ENCODE measurements around the gene ATP8A1.

The ATP8A1 gene

DNA sequence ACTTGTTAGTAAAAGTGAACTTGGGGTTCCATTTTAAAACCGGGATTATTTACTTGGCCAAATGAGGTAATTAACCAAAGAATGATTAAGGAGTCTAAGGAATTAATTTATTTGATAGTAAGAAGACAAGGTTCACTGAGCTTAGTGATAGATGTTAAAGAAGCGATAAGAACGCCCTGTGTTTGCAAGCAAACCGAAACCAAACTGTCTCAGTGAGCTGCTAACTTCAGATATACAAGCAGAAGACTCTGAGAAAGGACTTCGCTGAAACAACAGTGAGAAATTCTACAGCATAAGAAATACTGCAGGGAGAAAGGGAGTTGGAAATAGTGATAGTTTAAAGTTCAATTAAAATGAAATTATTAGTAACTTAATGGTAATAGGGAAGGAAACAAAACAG, 297.2 kb downstream of the ATP8A1 start:
- TF ChIP-seq MYC (IDR thresholded peaks at IDR 0.05; ENCODE audit: low read depth, low read length) = no peak
- TF ChIP-seq POLR2A (IDR thresholded peaks at IDR 0.05; ENCODE audit: extremely low read depth, insufficient read length) = no peak
- TF ChIP-seq CTCF (IDR thresholded peaks at IDR 0.05; ENCODE audit: low read depth, low read length) = no peak
- TF ChIP-seq, protein P1, sequence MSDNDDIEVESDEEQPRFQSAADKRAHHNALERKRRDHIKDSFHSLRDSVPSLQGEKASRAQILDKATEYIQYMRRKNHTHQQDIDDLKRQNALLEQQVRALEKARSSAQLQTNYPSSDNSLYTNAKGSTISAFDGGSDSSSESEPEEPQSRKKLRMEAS (IDR thresholded peaks at IDR 0.05; ENCODE audit: low read depth, low read length) = no peak
- no peak overlapping the region for H3K4me3 ChIP-seq (ENCODE audit: low read depth, low read length)
- no peak for DNase-seq (ENCODE audit: low read depth)

All from NB4 (cell line).